Stimulated activated CD4-positive, alpha-beta T cell treated with anti-CD3 and anti-CD28 coated beads, Interleukin-4, amount 100 ng/mL, for 1 hour (primary cell): ENCODE results near the gene ASIC4.

Experiments
- DNase-seq: peaks from one replicate; pipeline ENCODE4 v3.0.0-alpha.2; 2020

The ASIC4 gene, protein sequence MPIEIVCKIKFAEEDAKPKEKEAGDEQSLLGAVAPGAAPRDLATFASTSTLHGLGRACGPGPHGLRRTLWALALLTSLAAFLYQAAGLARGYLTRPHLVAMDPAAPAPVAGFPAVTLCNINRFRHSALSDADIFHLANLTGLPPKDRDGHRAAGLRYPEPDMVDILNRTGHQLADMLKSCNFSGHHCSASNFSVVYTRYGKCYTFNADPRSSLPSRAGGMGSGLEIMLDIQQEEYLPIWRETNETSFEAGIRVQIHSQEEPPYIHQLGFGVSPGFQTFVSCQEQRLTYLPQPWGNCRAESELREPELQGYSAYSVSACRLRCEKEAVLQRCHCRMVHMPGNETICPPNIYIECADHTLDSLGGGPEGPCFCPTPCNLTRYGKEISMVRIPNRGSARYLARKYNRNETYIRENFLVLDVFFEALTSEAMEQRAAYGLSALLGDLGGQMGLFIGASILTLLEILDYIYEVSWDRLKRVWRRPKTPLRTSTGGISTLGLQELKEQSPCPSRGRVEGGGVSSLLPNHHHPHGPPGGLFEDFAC

GRCh38 chr2:219514196-219514761, at the start of gene ASIC4:
Gene ASIC4, plus strand, starts transcription at chr2:219514482. Its CDS starts 243 bp downstream, at chr2:219514725.
- DNase-seq, result no peak

DNA sequence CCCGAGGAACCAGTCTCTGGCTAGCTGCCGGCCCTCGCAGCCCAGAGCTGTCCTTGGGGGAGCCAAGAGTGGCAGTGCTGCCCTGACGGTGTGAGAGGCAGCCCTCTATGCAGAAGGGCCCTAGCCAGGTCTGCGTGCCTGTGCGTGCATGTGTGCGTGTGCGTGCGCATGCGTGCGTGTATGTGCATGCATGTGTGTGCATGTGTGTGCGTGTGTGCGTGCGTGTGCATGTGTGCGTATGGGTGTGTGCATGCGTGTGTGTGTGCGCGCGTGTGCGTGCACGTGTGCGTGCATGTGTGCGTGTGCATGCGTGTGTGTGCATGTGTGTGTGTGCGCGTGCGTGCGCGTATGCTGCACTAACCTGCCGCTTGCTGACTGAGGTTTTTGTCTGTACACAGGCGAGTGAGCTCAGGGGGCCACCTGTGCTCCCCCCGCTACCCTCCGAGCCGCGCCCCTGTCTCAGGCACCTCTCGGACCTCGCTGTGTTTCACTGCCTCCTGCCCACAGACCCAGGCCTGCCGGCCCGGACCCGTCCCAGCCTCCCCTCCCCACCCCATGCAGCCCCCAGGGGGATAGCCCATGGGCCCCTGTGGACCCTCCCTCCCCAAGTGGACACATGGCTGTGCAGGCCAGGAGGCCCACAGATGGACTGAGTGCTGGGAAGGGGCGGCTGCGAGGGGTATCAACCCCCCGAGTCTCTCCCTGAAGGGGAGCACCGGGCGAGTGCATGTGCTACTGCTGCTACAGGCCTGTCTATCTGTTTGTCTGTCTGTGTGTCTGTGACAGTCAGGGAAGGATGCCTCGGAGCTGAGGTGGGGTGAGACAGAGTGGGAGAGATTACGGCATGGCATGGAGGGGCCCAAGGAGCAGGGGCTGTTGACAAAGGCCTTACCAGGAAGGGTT, 48.4 kb upstream of the ASIC4 start:
- DNase-seq, result no peak

DNA sequence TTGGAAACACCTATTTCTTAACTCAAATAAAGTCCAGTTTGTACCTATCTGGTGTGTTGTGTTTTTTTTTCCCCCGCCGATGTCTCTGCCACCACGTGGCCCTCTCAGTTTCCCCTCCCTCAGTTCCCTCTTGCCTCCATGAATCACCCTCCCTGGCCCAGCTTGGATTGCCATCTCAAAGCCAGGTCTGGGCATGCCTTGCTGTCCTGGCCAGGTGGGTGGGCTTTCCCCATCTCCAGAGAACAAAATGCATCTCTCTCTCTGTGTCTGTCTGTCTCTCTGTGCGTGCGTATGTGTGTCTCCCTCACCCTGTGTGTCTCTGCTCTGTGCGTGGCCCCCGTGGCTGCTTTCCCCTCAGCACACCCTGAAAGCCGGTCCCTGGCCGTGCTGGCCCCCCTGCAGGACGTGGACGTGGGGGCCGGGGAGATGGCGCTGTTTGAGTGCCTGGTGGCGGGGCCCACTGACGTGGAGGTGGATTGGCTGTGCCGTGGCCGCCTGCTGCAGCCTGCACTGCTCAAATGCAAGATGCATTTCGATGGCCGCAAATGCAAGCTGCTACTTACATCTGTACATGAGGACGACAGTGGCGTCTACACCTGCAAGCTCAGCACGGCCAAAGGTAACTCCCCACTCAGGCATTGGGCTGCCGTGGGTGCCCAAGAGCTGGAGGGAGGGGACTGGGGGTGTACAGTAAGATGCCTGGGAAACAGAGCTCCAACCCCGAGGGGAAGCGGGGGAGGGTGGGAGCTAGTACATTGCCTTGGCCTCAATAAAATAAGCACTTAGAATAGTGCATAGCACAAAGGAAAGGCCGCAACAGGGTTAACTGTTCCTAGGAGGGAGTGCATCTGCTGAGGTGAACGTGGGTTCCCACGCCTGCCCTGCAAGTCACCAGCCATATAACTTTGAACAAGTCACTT, 47.2 kb upstream of the ASIC4 start:
- DNase-seq, result no peak

DNA sequence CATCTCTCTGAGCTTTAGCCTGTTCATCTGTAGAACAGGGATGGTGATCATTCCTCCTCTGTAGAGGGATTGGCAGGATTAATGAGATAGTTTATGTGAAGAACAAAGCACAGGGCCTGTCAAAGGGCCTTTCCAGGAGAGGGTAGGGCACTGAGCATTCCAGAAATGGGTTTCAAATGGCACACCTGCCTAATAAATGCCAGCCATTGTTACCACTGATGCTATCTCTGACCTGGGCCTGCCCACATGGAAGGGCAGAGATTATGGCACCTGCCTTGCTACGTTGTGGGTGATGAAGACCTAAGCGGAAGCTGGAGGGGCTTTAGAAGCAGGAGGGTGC, 46.6 kb upstream of the ASIC4 start:
- DNase-seq, result no peak

DNA sequence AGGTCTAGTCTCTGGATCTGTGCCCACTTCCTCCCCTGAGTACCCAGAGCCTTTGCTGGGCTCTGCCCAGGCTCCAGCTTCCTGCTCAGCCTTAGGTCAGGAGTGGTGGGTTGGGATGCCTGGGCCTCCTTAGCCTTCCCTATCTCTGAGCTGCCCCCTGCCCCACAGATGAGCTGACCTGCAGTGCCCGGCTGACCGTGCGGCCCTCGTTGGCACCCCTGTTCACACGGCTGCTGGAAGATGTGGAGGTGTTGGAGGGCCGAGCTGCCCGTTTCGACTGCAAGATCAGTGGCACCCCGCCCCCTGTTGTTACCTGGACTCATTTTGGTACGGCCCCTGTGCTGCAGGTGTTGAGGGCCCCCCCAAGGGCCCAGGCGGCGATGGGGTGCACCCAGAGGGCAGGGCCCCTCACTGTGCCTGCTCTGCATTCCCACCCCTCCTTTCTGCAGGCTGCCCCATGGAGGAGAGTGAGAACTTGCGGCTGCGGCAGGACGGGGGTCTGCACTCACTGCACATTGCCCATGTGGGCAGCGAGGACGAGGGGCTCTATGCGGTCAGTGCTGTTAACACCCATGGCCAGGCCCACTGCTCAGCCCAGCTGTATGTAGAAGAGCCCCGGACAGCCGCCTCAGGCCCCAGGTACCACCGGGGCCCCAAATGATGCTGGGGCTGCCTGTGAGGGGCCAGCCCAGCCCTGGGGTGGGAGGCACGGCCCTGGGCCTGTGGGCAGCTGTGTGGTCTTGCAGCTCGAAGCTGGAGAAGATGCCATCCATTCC, 45.7 kb upstream of the ASIC4 start:
- DNase-seq, result no peak

DNA sequence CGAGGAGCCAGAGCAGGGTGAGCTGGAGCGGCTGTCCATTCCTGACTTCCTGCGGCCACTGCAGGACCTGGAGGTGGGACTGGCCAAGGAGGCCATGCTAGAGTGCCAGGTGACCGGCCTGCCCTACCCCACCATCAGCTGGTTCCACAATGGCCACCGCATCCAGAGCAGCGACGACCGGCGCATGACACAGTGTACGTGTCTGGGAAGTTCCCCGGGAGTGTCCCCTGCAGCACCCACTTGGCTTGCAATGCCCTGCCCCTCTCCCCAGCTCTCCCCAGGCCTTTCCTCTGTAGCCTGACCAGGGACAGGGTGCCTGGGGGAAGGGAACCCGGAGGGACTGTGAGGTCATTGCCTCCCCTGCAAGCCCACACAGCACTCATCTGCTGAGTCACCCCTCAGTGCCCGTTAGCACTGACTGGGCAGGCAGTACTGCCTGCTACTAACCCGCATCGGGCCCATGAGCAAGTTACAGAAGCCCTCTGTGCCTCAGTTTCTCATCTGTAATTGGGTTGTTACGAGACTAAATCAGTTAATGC, 45.0 kb upstream of the ASIC4 start:
- no peak for DNase-seq

DNA sequence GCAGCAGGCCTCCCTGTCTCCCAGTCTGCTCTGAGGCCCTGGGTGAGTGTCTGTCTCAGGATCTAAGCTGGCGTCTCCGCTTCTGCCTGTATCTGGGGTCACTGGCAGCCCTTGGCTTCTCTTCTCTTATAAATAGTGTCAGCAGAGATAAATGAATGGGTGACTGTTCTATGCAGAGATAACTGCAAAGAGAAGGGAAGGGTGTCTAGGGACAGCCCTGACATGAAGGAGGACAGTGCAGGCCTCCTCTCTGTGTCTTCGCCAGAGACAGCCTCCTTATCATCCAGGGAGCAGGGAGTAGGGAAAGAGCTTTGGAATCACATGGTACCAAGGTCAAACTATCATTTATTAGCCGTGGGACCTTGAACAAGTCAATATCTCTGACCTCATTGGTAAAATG, 43.9 kb upstream of the ASIC4 start:
- no peak for DNase-seq

DNA sequence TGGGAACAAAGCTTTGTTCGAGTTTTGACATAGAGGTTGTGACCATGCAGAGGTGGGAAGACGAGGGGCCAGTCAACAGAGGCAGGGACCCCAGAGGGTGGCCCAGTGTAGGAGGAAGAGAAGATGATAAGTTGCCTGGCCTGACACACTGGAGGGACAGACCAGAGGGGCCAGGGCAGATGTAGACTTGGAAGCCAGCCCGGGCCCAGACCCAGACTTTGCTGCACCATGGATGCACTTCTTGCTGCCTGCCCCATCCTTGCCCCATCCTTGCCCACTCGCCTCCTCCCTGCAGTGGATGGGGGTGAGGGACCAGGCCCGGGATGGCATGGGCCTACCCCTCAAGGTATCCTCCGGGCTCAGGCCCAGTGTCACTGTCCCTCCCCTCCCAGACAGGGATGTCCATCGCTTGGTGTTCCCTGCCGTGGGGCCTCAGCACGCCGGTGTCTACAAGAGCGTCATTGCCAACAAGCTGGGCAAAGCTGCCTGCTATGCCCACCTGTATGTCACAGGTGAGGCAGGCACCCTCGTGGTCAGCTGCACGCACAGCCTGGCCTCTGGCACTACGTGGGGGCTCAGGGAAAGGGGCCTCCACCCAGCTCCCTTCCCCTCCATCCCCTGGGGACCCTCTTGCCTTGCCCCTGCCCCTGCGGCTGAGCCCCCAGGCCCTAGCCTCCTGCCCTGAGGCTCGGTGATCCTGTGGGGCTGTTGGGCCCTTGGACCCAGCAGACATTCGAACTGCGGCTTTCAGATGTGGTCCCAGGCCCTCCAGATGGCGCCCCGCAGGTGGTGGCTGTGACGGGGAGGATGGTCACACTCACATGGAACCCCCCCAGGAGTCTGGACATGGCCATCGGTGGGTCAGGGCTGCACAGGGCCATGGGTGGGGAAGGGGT, 42.6 kb upstream of the ASIC4 start:
- no peak for DNase-seq

DNA sequence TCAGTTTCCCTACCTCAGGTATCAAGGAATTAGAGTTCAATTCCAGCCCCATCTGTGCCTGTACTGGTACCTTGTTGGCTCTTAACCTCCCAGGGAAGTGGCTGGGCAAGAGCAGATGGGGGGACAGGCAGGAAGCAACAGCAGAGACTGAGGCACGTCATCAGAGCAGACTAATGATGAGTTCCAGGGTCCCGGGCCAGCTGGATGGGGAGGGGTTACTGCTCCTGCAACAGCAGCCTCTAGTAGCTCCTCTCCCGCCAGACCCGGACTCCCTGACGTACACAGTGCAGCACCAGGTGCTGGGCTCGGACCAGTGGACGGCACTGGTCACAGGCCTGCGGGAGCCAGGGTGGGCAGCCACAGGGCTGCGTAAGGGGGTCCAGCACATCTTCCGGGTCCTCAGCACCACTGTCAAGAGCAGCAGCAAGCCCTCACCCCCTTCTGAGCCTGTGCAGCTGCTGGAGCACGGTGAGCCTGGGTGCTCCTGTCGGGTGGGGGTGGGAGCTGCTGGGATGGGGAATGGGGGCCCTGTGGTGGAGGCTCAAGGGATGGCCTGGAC, 41.6 kb upstream of the ASIC4 start:
- DNase-seq, result no peak

- no peak for DNase-seq
Observed at GRCh38 chr2:219473511-219473910, 40.8 kb upstream of the ASIC4 start.

DNA sequence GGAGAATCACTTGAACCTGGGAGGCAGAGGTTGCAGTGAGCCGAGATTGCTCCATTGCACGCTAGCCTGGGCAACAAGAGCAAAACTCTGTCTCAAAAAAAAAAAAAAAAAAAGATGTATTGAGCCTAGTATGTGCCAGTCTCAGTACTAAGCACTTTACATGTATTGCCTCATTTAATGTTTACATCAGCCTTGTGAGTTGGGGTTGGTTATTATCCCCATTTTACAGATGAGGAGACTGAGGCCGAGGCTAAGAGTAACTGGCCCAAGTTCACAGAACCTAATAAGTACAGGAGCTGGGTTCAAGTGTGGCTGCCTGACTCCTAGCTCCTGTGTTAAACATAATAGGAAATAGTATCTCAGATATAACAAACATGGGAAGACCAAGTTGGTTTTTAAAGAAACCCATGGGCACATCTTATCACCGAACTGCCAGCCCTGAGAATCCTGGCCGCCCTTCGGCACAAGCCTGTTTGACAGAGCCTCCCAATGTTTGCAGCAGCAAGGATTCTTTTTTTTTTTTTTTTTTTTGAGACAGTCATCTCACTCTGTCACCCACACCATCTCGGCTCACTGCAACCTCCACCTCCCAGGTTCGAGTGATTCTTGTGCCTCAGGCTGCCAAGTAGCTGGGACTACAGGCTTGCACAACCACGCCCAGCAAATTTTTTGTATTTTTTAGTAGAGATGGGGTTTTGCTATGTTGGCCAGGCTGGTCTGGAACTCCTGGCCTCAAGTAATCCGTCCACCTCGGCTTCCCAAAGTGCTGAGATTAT, 39.8 kb upstream of the ASIC4 start:
- DNase-seq, result no peak

DNA sequence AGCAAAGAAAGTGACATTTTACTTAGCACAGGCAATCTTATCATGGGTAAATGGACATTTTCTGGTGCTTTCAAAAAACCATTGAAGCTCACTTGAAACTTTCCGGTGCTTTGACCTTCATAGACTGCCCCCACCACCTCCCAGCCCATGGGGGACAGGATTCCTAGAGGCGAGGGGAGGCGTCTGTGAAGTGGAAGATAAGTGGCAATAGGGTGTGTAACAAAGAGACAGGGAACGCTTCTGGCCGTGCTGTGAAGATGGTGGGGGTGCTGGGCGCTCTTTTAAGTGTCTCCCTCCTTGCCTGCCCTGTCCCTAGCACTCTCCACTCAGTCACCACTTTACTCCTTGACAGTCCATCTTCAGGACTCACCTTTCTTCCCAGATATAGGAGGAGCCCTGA, 39.0 kb upstream of the ASIC4 start:
- no peak for DNase-seq

- DNase-seq, result peak; percentile 66
Observed at GRCh38 chr2:219475697-219476651, 38.3 kb upstream of the ASIC4 start.

GRCh38 chr2:219476652-219477151, 37.6 kb upstream of the ASIC4 start:
- no peak for DNase-seq

- no peak for DNase-seq
Observed at GRCh38 chr2:219477179-219477578, 37.1 kb upstream of the ASIC4 start.

DNA sequence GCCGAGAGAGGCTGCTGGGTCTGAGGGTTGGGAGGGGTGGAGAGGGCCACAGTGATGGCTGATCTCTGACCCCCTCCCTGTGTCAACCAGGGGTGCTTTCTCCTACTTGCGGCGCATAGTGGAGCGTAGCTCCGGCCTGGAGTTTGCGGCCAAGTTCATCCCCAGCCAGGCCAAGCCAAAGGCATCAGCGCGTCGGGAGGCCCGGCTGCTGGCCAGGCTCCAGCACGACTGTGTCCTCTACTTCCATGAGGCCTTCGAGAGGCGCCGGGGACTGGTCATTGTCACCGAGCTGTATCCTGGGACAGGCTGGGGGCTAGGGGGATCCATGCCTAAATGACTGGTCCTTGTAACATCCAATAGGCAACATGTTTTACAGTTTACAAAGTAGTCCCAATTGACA, 36.5 kb upstream of the ASIC4 start:
- no peak for DNase-seq

GRCh38 chr2:219478916-219479315, 35.4 kb upstream of the ASIC4 start:
- no peak for DNase-seq

GRCh38 chr2:219480004-219480403, 34.3 kb upstream of the ASIC4 start:
- DNase-seq, result no peak
